Karpas-422 (cell line): ENCODE results near the gene GPR176. TPM values are rescaled to one million over a fixed set of nuclear protein-coding genes. Genes with fewer than 3 reads are reported as not detected.

ENCODE experiments used
- DNase-seq: peaks from one replicate; pipeline ENCODE4 v3.0.0-alpha.2; 2015
- H2AFZ ChIP-seq: fragments of 200-600 bp; sonication (generic); 2 replicates; pipeline ENCODE4 v1.6.1; 2014; ENCODE audit warnings: antibody characterized with exemption, low read length, mixed read lengths
- H3K27ac ChIP-seq: fragments of 200-600 bp; sonication (generic); 2 replicates; pipeline ENCODE4 v1.5.1; 2014; ENCODE audit warnings: mild to moderate bottlenecking, low read length, moderate library complexity
- H3K27me3 ChIP-seq: fragments of 200-600 bp; sonication (generic); 2 replicates; pipeline ENCODE4 v1.6.1; 2014; ENCODE audit warnings: low read length, mixed read lengths
- H3K36me3 ChIP-seq: fragments of 200-600 bp; sonication (generic); 2 replicates; pipeline ENCODE4 v1.6.1; 2014; ENCODE audit warnings: low read length, mixed read lengths; ENCODE audit not compliant: insufficient read depth
- H3K4me1 ChIP-seq: fragments of 200-600 bp; sonication (generic); 2 replicates; pipeline ENCODE4 v1.6.1; 2014; ENCODE audit warnings: mild to moderate bottlenecking, low read length, mixed read lengths
- H3K4me2 ChIP-seq: fragments of 200-600 bp; sonication (generic); 2 replicates; pipeline ENCODE4 v1.6.1; 2014; ENCODE audit warnings: low read length, low read depth, mild to moderate bottlenecking; ENCODE audit not compliant: poor library complexity, severe bottlenecking
- H3K4me3 ChIP-seq: fragments of 200-600 bp; sonication (generic); 2 replicates; pipeline ENCODE4 v1.5.1; 2014; ENCODE audit warnings: mild to moderate bottlenecking, antibody characterized with exemption, low read length, mixed read lengths
- H3K79me2 ChIP-seq: fragments of 200-600 bp; sonication (generic); 2 replicates; pipeline ENCODE4 v1.6.1; 2014; ENCODE audit warnings: mild to moderate bottlenecking, low read length, mixed read lengths
- H3K9ac ChIP-seq: fragments of 200-600 bp; sonication (generic); 2 replicates; pipeline ENCODE4 v1.6.0; 2014; ENCODE audit warnings: low read length
- H3K9me2 ChIP-seq: fragments of 200-600 bp; sonication (generic), shearing (Covaris generic); replicated peaks from 2 replicates; pipeline ENCODE4 v1.6.0; 2014; ENCODE audit warnings: mild to moderate bottlenecking, low read length, moderate library complexity; ENCODE audit not compliant: insufficient read depth
- H3K9me3 ChIP-seq: fragments of 300-700, 200-600 bp; sonication (generic); 2 replicates; pipeline ENCODE4 v1.6.1; 2014; ENCODE audit warnings: low read length, mixed read lengths
- H4K20me1 ChIP-seq: fragments of 200-600 bp; sonication (generic); 2 replicates; pipeline ENCODE4 v1.6.1; 2014; ENCODE audit warnings: mild to moderate bottlenecking, antibody characterized with exemption, low read length, low read depth; ENCODE audit not compliant: insufficient read depth
- total RNA-seq: library from RNA; depleted of rRNA; stranded (reverse); fragments of >200 nt; shearing (Covaris generic); gene quantifications from 2 replicates; pipeline ENCODE4 v1.2.3, GENCODE V29; 2014; ENCODE audit warnings: low replicate concordance

The GPR176 gene
- total RNA-seq, 1 experiment from 2014 or later, result not detected

DNA sequence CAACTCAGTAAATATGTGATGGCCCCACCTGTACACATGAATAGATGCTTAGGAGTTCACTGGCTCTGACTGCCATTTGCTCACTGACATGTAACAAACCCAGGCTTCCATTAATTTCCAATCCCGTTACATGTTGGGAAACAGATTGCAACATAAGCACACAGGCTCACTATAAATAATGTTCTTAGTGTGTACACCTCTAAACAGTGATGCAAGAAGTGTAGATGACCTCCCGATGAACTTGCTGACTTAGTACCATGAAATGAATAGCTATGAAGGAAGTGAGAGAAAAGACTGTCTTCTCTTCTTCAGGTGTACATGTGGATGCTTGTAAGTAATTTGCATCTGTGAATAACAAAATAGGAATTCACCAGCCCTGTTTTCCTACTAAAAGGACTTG is 116.0 kb downstream of the GPR176 start:
- H3K4me2 ChIP-seq, result no peak overlapping the region
- H4K20me1 ChIP-seq, result no peaks in the 10 kb centered on the region
- no peak for DNase-seq
- no peaks in the 10 kb centered on the region for H3K27me3 ChIP-seq
- no peaks in the 10 kb centered on the region for H3K9me3 ChIP-seq
- H2AFZ ChIP-seq, result no peak overlapping the region
- no peaks in the 10 kb centered on the region for H3K79me2 ChIP-seq
- H3K27ac ChIP-seq, result no peak overlapping the region
- no peaks in the 10 kb centered on the region for H3K9me2 ChIP-seq
- no peaks in the 10 kb centered on the region for H3K36me3 ChIP-seq
- H3K9ac ChIP-seq, result no peak overlapping the region
- H3K4me3 ChIP-seq, result no peak overlapping the region
- no peaks in the 10 kb centered on the region for H3K4me1 ChIP-seq

DNA sequence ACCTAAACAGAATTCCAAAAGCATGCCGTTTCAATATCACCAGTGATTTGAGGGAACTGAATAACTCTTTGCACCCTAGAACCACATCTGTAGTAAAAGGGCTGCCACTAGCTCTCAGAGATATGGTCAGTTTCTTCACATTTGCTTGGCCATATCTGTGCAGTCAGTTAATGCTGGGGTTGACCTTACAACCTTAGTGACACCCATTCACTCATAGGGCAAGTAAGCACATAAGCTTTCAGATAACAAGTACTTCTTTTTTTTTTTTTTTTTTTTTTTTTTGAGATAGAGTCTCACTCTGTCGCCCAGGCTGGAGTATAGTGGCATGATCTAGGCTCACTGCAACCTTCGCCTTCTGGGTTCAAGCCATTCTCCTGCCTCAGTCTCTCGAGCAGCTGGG is 117.0 kb downstream of the GPR176 start:
- H3K4me1 ChIP-seq, result no peaks in the 10 kb centered on the region
- H4K20me1 ChIP-seq, result no peaks in the 10 kb centered on the region
- no peaks in the 10 kb centered on the region for H3K9me3 ChIP-seq
- no peak overlapping the region for H3K4me3 ChIP-seq
- H3K27ac ChIP-seq, result no peak overlapping the region
- no peaks in the 10 kb centered on the region for H3K9me2 ChIP-seq
- no peak overlapping the region for H3K9ac ChIP-seq
- no peak overlapping the region for H2AFZ ChIP-seq
- no peaks in the 10 kb centered on the region for H3K36me3 ChIP-seq
- H3K4me2 ChIP-seq, result no peak overlapping the region
- no peaks in the 10 kb centered on the region for H3K79me2 ChIP-seq
- DNase-seq, result no peak
- no peaks in the 10 kb centered on the region for H3K27me3 ChIP-seq

DNA sequence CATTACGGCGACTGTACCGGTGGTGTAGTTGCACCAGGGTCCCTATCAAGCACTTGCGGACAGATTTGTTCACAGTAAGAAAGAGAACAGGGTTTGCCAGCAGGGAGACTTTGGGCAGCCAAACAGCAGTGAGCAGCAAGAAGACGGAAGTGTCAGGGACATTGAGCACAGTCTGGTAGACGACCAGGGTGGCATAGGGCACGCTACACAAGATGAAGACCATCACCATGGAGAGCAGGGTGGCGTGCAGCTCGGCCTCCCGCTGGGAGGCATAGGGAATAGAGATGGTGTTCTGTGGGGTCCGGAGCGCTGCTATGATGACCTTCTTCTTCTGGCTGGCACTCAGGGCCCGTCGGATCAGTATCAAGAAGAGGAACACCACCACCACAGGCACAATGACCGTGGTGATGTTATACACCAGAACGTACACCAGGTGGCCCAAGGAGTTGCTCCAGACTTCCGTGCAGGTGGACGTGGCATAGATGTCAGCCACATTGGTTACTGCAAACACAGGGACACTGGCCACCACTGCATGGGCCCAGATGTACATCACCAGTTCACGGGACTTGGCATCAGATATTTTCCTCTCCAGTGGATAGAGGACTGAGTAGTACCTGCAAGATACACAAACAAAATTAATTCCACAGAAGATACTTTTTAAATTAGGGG is 118.3 kb downstream of the GPR176 start:
- H3K4me2 ChIP-seq, result no peak overlapping the region
- H3K79me2 ChIP-seq, result no peaks in the 10 kb centered on the region
- H3K9ac ChIP-seq, result no peak overlapping the region
- H3K36me3 ChIP-seq, result no peaks in the 10 kb centered on the region
- DNase-seq, result peak; percentile 80
- H3K9me3 ChIP-seq, result no peaks in the 10 kb centered on the region
- no peak overlapping the region for H3K4me3 ChIP-seq
- H2AFZ ChIP-seq, result no peak overlapping the region
- H3K27me3 ChIP-seq, result no peaks in the 10 kb centered on the region
- H3K27ac ChIP-seq, result no peak overlapping the region
- H3K9me2 ChIP-seq, result no peaks in the 10 kb centered on the region
- H4K20me1 ChIP-seq, result no peaks in the 10 kb centered on the region
- H3K4me1 ChIP-seq, result peaks cover 3% of the 10 kb centered on the region; the same call in 1 of the 2 replicates

DNA sequence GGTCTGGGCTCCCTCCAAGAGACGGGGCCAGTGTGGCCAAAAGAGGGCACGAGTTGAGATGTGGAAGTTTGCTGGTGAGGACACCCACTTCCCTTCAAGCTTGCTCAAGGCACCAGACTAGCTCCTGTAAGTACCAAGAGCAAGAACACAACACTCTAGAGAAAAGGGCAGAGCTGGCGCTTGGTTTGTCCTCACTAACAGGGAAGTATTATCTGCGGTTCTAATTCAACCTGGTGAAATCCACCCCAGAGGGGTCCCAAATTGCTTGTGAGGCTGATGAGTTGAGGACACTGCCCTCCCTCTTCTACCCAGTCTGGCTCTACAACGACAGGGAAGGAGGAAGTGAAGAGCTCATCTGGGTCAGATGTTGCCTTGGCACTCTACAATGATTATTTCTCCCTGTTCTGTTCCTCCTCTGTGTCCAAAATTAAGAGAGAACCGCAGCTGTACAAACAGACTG is 120.5 kb downstream of the GPR176 start:
- H3K4me3 ChIP-seq, result no peak overlapping the region
- no peak overlapping the region for H3K4me2 ChIP-seq

DNA sequence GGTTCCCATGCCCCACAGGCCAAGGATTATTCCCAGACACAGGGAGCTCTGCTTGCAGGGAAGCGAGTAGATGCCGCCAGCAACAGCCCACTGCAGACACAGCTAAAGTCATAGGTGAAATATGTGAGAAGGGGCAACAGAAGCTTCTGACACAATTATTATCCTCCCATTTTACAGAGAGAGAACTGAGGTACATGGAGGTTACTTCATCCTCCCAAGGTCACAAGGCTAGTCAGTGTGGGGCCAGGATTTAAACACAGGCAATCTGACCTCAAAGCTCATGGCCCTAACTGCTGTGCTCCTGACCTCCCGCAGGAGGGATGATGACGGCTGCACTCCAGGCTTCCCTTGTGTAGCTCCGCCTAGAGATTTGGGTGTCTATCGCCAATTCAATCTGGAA is 121.7 kb downstream of the GPR176 start:
- no peak for DNase-seq
- Histone ChIP-seq H3K4me3 (no peak overlapping the region), H3K9me2 (no peaks in the 10 kb centered on the region), H3K4me1 (peaks cover 3% of the 10 kb centered on the region; the same call in 1 of the 2 replicates), H3K9me3 (no peaks in the 10 kb centered on the region), H2AFZ (no peak overlapping the region), H3K27me3 (no peaks in the 10 kb centered on the region), H3K36me3 (no peaks in the 10 kb centered on the region), H3K27ac (no peak overlapping the region), H4K20me1 (no peaks in the 10 kb centered on the region), H3K9ac (no peak overlapping the region), H3K79me2 (no peaks in the 10 kb centered on the region), H3K4me2 (no peak overlapping the region)

More for the DNA sequence above, 120.5 kb downstream of the GPR176 start:
- Histone ChIP-seq H2AFZ (no peak overlapping the region), H3K9ac (no peak overlapping the region), H3K27ac (no peak overlapping the region), H3K9me3 (no peaks in the 10 kb centered on the region), H4K20me1 (no peaks in the 10 kb centered on the region), H3K4me1 (peaks cover 3% of the 10 kb centered on the region; the same call in 1 of the 2 replicates), H3K27me3 (no peaks in the 10 kb centered on the region), H3K36me3 (no peaks in the 10 kb centered on the region), H3K9me2 (no peaks in the 10 kb centered on the region), H3K79me2 (no peaks in the 10 kb centered on the region)
- no peak for DNase-seq

DNA sequence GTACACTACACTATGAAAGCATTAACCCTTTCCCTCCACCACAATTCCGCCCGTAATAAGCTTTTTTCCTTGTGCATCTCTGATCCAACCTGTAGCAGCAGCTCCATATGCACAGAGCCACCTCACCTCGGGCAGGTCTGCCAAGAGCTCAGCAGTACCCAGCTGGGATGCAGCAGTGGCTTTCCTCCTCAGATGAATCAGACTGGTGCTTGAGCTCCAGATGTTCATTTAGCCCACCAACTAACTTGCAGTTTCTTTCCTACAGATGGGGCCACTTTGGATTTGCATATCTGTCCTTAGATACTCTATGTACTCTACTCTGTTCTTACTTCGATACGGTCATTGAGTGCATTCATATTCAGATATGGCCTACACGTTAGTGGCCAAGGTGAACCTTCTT is 122.7 kb downstream of the GPR176 start:
- no peak overlapping the region for H2AFZ ChIP-seq
- H3K4me2 ChIP-seq, result no peak overlapping the region
- H3K79me2 ChIP-seq, result no peaks in the 10 kb centered on the region
- H3K9me3 ChIP-seq, result no peaks in the 10 kb centered on the region
- no peaks in the 10 kb centered on the region for H4K20me1 ChIP-seq
- H3K27ac ChIP-seq, result no peak overlapping the region
- H3K4me1 ChIP-seq, result peaks cover 3% of the 10 kb centered on the region; the same call in 1 of the 2 replicates
- no peak overlapping the region for H3K4me3 ChIP-seq
- no peaks in the 10 kb centered on the region for H3K36me3 ChIP-seq
- no peaks in the 10 kb centered on the region for H3K9me2 ChIP-seq
- no peak for DNase-seq
- H3K9ac ChIP-seq, result no peak overlapping the region
- no peaks in the 10 kb centered on the region for H3K27me3 ChIP-seq

DNA sequence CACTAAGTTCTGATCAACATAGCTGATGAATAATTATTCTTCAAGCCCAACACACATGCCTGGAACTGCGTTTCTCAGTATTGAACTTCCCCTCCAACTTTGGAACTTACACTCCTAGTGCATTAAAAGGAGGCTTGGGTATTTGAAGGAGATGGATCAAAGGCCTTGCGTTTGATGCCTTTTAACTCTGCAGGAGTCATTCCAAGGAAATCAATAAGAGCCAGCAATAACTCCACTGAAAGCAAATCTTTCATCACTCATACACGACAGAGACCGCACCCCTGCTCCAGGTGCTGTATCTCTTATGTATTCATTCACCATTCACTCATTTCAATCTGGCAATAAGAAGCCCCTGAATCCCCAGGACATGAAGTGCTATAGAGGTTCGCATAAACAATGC is 123.5 kb downstream of the GPR176 start:
- no peak overlapping the region for H3K4me2 ChIP-seq
- no peak overlapping the region for H3K4me3 ChIP-seq
- H3K9me3 ChIP-seq, result no peaks in the 10 kb centered on the region
- H3K79me2 ChIP-seq, result no peaks in the 10 kb centered on the region
- no peak overlapping the region for H3K27ac ChIP-seq
- H3K27me3 ChIP-seq, result no peaks in the 10 kb centered on the region
- DNase-seq, result no peak
- H3K36me3 ChIP-seq, result no peaks in the 10 kb centered on the region
- H2AFZ ChIP-seq, result no peak overlapping the region
- H3K9me2 ChIP-seq, result no peaks in the 10 kb centered on the region
- peaks cover 3% of the 10 kb centered on the region; the same call in 1 of the 2 replicates for H3K4me1 ChIP-seq
- H3K9ac ChIP-seq, result no peak overlapping the region
- H4K20me1 ChIP-seq, result no peaks in the 10 kb centered on the region

DNA sequence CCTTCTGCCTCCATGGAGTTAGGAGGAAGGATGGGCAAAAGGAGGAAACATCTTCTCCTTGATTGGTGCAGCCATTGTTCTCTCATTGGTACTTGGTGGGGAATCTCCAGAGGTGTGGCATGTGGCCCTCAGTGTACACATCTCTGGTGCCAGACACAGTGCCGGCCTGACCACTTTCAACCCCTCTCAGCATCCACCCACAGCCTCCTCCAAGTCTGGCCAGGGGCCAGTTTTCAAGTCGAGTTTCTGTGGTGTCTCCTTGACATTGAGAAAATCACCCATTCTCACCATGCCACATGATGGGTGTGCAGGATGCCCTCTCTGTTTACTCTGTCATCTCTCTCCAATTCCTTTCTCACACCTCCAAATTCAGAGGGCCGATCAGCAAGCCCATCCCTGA is 124.6 kb downstream of the GPR176 start:
- H3K27ac ChIP-seq, result no peak overlapping the region
- no peak for DNase-seq
- no peak overlapping the region for H2AFZ ChIP-seq
- no peak overlapping the region for H3K9ac ChIP-seq
- no peaks in the 10 kb centered on the region for H4K20me1 ChIP-seq
- no peak overlapping the region for H3K4me3 ChIP-seq
- no peaks in the 10 kb centered on the region for H3K9me3 ChIP-seq
- peaks cover 3% of the 10 kb centered on the region; the same call in 1 of the 2 replicates for H3K4me1 ChIP-seq
- H3K4me2 ChIP-seq, result no peak overlapping the region
- no peaks in the 10 kb centered on the region for H3K27me3 ChIP-seq
- H3K79me2 ChIP-seq, result no peaks in the 10 kb centered on the region
- H3K36me3 ChIP-seq, result no peaks in the 10 kb centered on the region
- no peaks in the 10 kb centered on the region for H3K9me2 ChIP-seq
